H7 (cell line): ENCODE measurements around the gene ZBTB5. TPM values are rescaled to one million over a fixed set of nuclear protein-coding genes. Genes with fewer than 3 reads are reported as not detected.
A peak's percentile ranks its signal among the peaks of the same experiment; 100 is the strongest.
"Not testable (repeated sequence)": the region's sequence is repeated elsewhere in the genome, so short reads cannot be mapped to it uniquely, and the experiment has no call there.

ENCODE experiments used
- DNase-seq: peaks from one replicate; pipeline ENCODE4 v3.0.0; 2012
- H3K27me3 ChIP-seq: 2 replicates; pipeline ENCODE4 v1.6.0; 2011; ENCODE audit warnings: mild to moderate bottlenecking, low read length; ENCODE audit not compliant: control insufficient read depth, insufficient read depth
- H3K36me3 ChIP-seq: replicated peaks from 2 replicates; pipeline ENCODE4 v1.5.1; 2011; ENCODE audit warnings: low read length; ENCODE audit not compliant: control insufficient read depth, insufficient read depth
- H3K4me3 ChIP-seq: 2 replicates; pipeline ENCODE4 v1.5.1; 2011; ENCODE audit warnings: low read depth, mild to moderate bottlenecking, control low read depth, low read length, moderate library complexity; ENCODE audit not compliant: insufficient read depth
- total RNA-seq: library from RNA; depleted of rRNA; stranded (reverse); fragments of >200 nt; shearing (Covaris generic); gene quantifications from 2 replicates; pipeline ENCODE4 v1.2.3, GENCODE V29; 2014

ZBTB5 gene
- total RNA-seq, 1 experiment from 2014 or later, result 15.6 TPM

DNA sequence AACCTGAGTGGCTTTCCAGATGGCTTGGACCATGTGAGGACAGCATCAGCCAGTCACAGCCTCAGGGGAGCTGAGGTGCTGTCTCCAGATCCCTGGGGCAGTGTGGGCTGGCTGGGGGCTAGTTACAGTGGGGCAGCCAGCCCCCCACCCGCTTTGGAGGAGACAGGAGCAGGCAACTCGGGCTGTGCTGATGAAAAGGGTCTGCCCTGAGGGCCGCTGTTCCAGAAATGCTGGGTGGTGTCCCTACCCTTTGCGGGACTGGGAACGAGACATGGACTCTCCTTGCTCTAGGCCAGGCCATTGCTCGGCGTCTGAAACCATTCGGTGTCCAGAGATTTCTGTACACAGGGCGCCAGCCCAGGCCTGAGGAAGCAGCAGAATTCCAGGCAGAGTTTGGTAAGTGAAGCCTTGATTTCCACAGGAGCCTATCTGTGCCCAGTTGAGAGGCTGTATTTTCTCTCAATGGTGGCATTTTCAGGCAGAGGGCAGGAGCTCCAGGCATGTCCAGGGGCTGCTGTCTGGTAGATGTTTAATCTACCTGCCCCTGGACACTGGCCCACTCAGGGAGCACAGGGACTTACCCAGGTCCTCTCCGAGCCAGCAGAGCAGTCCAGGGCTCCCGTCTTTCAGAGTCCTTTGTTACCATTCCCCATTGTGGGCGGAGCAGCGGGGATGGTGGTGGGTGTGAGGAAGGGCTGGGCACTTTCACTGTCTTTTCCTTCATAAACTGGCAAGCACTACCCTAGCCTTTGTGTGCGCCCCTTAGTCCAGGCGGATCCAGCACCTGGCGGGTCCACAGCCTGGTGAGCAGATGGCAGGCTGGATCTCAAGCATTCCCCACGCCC lies 35.6 kb downstream of the ZBTB5 start:
- Histone ChIP-seq H3K36me3 (peaks cover 35% of the 10 kb centered on the region), H3K4me3 (no peak overlapping the region), H3K27me3 (no peaks in the 10 kb centered on the region)
- no peak for DNase-seq

DNA sequence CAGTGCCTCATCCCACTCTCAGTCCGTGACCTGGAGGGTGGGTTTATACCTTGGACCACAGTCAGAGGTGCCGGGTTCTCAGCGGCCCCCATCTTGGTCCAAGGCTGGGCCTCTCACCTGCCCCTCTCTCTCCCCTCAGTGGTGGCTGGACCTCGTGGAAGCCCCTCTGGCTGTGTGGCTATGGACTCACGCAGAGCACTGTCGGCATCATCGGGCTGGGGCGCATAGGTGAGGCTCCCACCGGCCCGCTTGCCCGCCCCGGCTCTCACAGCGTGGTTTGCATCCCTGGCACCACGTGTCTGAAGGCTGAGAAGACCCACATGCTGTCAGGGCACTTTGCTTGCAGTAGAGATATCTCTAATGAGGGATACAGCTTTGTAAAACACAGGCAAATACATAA lies 36.9 kb downstream of the ZBTB5 start:
- peaks cover 36% of the 10 kb centered on the region for H3K36me3 ChIP-seq
- DNase-seq, result no peak
- no peaks in the 10 kb centered on the region for H3K27me3 ChIP-seq
- no peak overlapping the region for H3K4me3 ChIP-seq

DNA sequence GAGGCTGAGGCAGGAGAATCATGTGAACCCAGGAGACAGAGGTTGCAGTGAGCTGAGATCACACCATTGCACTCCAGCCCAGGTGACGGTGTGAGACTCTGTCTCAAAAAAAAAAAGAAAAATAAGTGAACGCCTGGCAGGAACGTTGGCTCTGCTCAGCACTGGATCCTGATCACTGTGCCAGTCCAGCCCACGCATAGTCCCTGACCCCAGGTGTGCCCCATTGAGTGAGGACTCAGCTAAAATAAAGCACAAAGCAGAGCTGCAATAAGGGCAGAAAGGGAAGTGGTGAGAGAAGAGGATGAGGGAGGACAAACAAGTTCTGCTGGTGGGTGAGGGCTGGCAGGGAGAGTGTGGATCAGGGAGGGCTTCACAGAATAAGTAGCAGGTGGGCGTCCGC lies 38.4 kb downstream of the ZBTB5 start:
- H3K4me3 ChIP-seq, result no peak overlapping the region

DNA sequence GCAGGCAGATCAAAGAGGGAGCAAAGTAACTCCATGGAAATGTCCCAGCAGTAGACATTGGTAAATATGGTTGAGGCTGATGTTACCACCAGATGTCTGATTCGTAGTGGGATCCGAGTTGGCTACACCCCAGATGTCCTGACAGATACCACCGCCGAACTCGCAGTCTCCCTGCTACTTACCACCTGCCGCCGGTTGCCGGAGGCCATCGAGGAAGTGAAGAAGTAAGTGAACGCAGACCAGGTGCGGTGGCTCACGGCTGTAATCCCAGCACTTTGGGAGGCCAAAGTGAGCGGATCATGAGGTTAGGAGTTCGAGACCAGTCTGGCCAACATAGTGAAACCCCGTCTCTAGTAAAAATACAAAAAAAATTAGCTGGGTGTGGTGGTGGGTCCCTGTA lies 38.8 kb downstream of the ZBTB5 start:
- DNase-seq, H3K4me3 ChIP-seq, H3K27me3 ChIP-seq: not testable (repeated sequence)
- H3K36me3 ChIP-seq, result peaks cover 30% of the 10 kb centered on the region

More for the DNA sequence above, 38.4 kb downstream of the ZBTB5 start:
- Histone ChIP-seq H3K27me3 (no peaks in the 10 kb centered on the region), H3K36me3 (peaks cover 31% of the 10 kb centered on the region)
- no peak for DNase-seq

DNA sequence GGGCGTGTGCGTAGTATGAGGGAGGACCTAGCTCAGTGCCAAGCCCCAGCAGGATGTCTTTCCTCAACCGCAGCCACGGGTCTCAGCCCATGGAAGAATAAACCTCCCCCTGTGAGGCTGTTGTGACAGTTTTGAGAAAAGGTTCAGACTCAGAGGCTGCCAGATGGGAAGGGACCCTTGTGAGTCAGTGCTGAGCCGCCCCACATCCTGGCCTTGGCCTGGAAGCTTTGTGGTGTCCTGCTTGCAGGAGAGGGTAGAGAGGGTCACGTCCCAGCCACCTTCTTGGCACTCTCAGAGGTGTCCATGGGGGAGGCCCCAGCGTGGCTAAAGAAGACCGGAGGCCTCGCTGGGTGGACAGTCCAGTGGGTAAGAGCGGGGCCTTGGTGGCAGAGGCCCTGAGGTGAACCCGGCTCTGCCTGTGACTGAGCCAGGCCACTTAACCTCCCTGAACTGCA lies 39.9 kb downstream of the ZBTB5 start:
- no peak overlapping the region for H3K4me3 ChIP-seq
- DNase-seq, result no peak
- no peaks in the 10 kb centered on the region for H3K27me3 ChIP-seq
- peaks cover 28% of the 10 kb centered on the region for H3K36me3 ChIP-seq

DNA sequence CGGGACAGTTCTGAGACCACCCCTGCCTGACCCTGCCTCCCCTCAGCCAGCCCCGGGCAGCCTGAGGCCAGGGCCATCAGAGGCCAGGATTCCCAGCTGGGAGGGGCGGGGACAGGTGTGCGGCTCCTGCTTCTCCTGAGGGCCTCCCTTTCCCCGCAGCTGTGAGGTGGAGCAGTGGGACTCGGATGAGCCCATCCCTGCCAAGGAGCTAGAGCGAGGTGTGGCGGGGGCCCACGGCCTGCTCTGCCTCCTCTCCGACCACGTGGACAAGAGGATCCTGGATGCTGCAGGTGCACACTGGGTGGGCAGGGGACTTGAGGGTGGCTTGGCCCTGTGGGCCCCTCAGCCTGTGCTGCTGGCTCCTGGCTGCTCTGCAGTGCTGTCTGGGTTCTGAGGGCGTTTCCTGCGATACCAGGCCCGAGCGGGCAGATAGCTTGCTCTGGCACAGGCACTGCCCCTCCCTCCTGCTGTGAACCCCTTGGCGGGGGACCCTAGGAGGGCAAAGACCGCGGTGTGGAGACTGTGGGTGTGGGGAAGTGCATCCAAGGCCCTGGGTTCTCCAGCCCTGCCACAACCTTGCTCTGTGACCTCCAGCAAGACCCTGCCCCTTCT lies 40.5 kb downstream of the ZBTB5 start:
- H3K36me3 ChIP-seq, result peaks cover 26% of the 10 kb centered on the region
- peak; percentile 74 for DNase-seq
- H3K27me3 ChIP-seq, result no peaks in the 10 kb centered on the region
- no peak overlapping the region for H3K4me3 ChIP-seq

DNA sequence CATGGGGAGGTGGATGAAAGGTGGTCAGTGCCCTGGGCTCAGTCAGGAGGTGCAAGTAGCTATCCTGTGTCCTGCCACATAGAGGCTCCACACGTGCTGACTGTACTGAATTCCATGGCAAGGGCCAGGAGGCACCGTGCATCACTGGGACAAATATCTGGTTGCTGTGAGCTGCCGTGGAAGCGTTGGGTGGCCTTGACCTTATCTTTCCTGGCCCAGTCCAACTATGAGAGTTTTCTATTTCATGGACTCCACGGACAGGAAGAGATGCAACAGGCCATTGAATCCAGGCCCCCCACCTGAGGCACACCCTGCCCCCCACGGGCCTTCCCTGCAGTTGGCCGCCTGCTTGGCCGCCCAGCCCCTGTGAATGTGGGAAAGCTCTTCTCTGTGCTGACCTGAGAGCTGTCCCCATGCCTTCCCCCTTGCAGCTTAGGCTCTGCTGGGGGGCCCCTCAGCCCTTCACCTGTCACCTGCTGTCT lies 41.0 kb downstream of the ZBTB5 start:
- DNase-seq, result no peak
- no peak overlapping the region for H3K4me3 ChIP-seq
- peaks cover 24% of the 10 kb centered on the region for H3K36me3 ChIP-seq
- no peaks in the 10 kb centered on the region for H3K27me3 ChIP-seq

DNA sequence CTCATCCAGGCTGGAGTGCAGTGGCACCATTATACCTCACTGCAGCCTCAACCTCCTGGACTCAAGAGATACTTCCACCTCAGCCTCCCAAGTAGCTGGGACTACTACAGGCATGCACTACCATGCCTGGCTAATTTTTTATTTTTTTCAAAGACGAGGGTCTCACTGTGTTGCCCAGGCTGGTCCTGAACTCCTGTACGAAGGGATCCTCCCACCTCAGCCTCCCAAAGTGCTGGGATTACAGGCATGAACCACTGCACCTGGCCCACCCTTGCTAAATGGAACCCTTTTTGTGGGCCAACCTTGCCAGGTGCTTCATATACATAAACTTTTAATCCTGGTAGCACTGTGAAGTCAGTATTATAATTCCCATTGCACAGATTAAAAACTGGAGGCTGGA lies 41.7 kb downstream of the ZBTB5 start:
- Histone ChIP-seq H3K36me3 (peaks cover 18% of the 10 kb centered on the region), H3K27me3 (no peaks in the 10 kb centered on the region), H3K4me3 (peak overlapping the region; percentile 80)
- no peak for DNase-seq

DNA sequence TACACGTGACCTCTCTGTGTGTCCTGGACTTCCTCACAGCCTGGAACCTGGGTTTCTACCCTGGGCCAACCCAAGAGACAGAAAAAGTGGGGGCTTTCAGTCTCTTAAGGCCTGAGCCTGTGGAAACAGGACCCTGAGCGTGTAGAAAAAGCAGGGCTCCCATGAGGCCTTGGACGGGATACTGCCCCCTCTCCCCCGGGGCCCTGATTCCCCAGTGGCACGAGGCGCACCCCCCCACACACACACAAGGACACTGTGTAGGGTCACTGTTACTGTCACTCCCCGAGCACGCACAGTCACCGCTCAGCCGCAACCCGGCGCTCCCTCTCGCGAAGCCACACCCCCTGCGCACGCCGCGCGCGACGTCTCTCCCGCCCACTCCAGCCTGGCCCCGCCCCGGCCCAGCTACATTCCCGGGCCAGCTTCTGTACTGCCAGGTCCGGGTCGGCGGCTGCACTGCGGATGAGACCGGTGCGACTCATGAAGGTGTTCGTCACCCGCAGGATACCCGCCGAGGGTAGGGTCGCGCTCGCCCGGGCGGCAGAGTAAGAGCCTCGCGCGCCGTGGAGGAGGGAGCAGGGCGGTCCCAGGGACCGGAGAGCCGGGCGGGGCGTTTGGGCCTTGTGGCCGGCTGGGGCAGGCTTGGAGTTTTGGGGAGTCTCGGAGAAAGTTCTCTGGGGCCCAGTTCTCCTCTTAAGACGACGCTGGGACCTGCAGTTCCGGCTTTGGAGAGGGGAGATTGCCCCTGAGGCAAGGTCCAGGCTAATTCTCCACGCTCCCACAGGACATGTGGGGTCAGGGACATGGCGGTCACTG lies 42.8 kb downstream of the ZBTB5 start, which contains the start of gene GRHPR:
Gene GRHPR, plus strand, starts transcription at position 408 of the 816 bp plus-strand sequence. Its CDS starts 55 bp downstream, at position 463.
- Histone ChIP-seq H3K27me3 (no peaks in the 10 kb centered on the region), H3K4me3 (peak within 1 kb of the TSS; percentile 80), H3K36me3 (peaks cover 15% of the 10 kb centered on the region)
- peak; percentile 95 for DNase-seq

DNA sequence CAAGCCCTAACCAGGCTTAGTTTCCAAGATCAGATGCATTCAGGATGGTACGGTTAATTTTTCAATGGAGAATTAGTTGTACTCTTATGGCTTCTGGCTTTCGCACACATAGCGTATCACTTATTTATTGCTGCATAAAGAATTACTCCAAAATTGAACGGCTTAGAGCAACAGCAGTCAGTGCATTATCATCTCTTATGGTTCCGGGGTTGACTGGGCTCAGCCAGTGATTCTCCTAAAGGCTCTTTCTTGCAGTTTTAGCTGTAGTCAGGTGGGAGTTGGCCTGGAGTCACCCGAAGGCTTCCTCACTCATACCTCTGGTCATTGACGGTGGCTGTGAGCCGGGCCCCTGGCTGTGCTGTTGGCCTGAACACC lies 43.3 kb downstream of the ZBTB5 start:
- peak overlapping the region; percentile 80 for H3K4me3 ChIP-seq
- peak; percentile 71 for DNase-seq
- H3K27me3 ChIP-seq, result no peaks in the 10 kb centered on the region
- H3K36me3 ChIP-seq, result peaks cover 9% of the 10 kb centered on the region

DNA sequence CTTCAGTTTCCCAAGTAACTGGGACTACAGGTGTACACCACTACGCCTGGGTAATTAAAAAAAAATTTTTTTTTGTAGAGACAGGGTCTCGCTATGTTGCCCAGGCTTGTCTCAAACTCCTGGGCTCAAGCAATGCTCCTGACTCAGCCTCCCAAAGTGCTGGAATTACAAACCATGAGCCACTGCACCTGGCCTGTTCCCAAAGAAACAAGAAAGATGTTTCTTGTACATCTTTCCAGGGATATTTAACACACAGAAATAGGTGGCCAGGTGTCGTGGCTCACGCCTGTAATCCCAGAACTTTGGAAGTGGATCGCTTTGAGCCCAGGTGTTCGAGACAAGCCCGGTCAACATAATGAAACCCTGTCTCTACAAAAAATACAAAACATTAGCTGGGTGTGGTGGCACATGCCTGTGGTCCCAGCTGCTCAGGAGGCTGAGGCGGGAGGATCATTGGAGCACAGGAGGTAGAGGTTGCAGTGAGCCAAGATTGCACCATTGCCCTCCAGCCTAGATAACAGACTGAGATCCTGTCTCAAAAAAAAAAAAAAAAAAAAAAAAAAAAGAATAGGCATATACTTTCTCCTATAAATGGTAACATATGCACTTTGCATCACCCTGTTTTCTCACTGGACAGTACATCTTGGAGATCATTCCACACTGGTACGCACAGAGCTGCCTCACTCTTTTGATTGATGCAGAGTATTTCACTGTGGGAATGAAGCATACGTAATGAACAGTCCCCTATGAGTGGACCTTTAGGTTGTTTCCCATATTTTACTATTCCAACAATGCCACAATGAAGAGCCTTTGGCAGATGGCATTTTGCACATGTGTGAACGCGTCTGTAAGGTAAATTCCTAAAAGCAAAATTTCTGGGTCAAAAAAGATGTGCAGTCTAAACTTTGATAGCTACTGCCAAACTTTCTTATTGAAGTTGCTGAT lies 44.7 kb downstream of the ZBTB5 start:
- DNase-seq, result no peak
- H3K4me3 ChIP-seq, result no peak overlapping the region
- peaks cover 3% of the 10 kb centered on the region for H3K36me3 ChIP-seq
- no peaks in the 10 kb centered on the region for H3K27me3 ChIP-seq

DNA sequence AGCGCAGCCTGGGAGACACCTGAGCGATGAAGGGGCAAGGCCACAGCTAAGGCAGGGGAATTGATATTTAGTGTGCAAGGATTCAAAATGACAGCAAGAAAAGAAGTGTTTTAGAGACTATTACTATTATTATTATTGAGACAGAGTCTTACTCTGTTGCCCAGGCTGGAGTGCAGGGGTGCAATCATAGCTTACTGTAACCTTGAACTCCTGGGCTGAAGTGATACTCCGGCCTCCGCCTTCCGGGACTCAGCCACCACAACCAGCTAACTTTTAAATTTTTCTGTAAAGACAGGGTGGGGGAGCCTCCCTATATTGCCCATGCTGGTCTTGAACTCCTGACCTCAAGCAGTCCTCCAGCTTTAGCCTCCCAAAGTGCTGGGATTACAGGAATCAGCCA lies 46.0 kb downstream of the ZBTB5 start:
- H3K4me3 ChIP-seq, result no peak overlapping the region
- H3K27me3 ChIP-seq, result 0 out of 2 replicates have a peak, but pooled peaks cover 2% of the 10 kb centered on the region
- peaks cover 3% of the 10 kb centered on the region for H3K36me3 ChIP-seq
- DNase-seq, result no peak

DNA sequence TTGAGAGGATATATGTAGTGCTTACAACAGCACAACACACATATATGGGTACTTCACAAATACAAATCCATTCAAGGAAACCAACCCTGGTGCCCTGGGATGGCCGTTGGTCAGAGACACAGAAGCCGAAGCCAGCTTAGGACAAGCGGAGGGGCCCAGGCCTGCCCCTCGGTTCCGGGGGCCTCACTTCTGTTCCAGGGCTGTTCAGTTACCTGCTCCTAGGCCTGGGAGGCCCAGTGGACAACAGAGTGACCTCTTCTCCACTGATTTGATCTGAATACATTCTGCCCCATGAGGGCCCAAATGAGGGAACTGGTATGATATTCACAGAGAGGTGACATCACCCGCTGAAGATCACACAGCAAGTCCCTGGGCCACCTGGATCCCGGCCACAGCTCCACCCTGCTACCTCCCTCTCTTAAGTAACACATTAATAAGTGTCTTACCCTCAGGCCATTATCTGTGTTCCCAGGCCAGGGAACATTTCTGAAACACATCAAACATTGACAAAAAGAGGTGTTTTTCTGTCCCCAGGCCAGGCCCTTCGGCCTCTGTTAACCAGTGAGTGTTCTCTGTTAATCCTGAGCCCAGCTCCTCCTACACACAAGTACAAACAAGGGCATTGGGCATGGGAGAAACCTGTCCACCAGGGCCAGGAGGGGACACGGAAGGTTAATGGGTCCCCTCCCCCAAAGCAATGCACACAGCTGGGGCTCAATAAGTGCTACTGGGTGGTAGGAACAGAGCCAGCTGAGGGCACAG lies 47.2 kb downstream of the ZBTB5 start:
- Histone ChIP-seq H3K27me3 (0 out of 2 replicates have a peak, but pooled peaks cover 2% of the 10 kb centered on the region), H3K36me3 (no peaks in the 10 kb centered on the region)
- DNase-seq, result no peak

More for the DNA sequence above, 47.2 kb downstream of the ZBTB5 start:
- no peak overlapping the region for H3K4me3 ChIP-seq
